ENCODE results near the gene OBSCN.

The OBSCN gene

GRCh38 chr1:228351850-228352249 is 144.0 kb downstream of the OBSCN start:
- FAIRE-seq (no peak), DNase-seq (ENCODE audit: insufficient read length, low spot score) (no peak)
- TF ChIP-seq TAF1 (IDR thresholded peaks at IDR 0.05; ENCODE audit: low read depth, low read length) (no peak), SPI1 (IDR thresholded peaks at IDR 0.05; ENCODE audit: low read depth, low read length) (no peak), POLR2A (IDR thresholded peaks at IDR 0.05; ENCODE audit: low read depth, low read length) (no peak), POLR2AphosphoS5 (IDR thresholded peaks at IDR 0.05; ENCODE audit: low read depth, low read length) (no peak), PAX5 (IDR thresholded peaks at IDR 0.05; ENCODE audit: insufficient read depth, low read length, severe bottlenecking) (no peak), POU2F2 (IDR thresholded peaks at IDR 0.05; ENCODE audit: low read depth, low read length) (no peak)

DNA sequence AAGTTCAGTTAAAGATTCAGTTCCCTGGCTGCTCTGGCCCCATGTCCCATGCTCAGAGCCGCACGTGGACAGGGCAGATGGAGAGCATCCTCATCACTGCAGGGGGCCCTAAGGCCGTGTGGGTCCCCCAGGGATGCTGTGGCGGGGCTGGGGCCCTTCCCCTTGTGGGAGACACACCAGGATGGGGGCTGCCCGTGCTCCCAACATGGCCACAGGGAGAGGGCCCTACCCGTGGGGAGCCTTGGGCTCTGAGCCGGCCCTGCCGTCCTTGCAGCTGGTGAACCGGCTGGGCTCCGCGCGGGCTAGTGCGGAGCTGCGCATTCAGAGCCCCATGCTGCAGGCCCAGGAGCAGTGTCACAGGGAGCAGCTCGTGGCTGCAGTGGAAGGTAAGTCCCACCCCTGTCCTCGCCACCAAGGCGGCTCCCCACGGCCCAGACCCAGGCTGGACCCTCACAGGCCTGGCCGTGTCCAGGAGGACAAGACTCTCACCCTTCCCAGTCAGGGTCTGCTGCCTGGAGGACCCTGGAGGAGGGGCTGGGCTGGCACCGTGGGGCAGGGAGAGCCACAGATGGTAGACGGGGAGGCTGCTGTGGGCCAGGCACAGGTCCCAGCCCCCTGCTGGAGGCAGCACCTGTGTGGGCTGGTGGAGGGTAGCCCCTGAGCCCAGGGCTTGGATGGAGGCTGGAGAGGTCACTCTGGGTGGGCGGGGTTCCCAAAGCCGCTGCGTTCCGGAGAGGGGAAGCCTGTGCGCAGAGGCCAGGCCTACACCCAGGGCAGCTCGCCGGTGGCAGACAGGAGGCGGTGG is 145.0 kb downstream of the OBSCN start:
- FAIRE-seq (no peak), DNase-seq (ENCODE audit: insufficient read length, low spot score) (no peak)
- no peak for TF ChIP-seq TAF1 (IDR thresholded peaks at IDR 0.05; ENCODE audit: low read depth, low read length)
- TF ChIP-seq SPI1 (IDR thresholded peaks at IDR 0.05; ENCODE audit: low read depth, low read length), result no peak
- TF ChIP-seq POU2F2 (IDR thresholded peaks at IDR 0.05; ENCODE audit: low read depth, low read length), result no peak
- TF ChIP-seq POLR2AphosphoS5 (IDR thresholded peaks at IDR 0.05; ENCODE audit: low read depth, low read length), result no peak
- TF ChIP-seq PAX5 (IDR thresholded peaks at IDR 0.05; ENCODE audit: insufficient read depth, low read length, severe bottlenecking), result no peak
- no peak for TF ChIP-seq POLR2A (IDR thresholded peaks at IDR 0.05; ENCODE audit: low read depth, low read length)

- FAIRE-seq (no peak), DNase-seq (ENCODE audit: insufficient read length, low spot score) (no peak)
- TF ChIP-seq SPI1 (IDR thresholded peaks at IDR 0.05; ENCODE audit: low read depth, low read length), result no peak
- no peak for TF ChIP-seq POU2F2 (IDR thresholded peaks at IDR 0.05; ENCODE audit: low read depth, low read length)
- no peak for TF ChIP-seq PAX5 (IDR thresholded peaks at IDR 0.05; ENCODE audit: insufficient read depth, low read length, severe bottlenecking)
- TF ChIP-seq POLR2A (IDR thresholded peaks at IDR 0.05; ENCODE audit: low read depth, low read length), result no peak
- no peak for TF ChIP-seq TAF1 (IDR thresholded peaks at IDR 0.05; ENCODE audit: low read depth, low read length)
- no peak for TF ChIP-seq POLR2AphosphoS5 (IDR thresholded peaks at IDR 0.05; ENCODE audit: low read depth, low read length)
These were observed 145.9 kb downstream of the OBSCN start for GRCh38 chr1:228353601-228354371.

GRCh38 chr1:228354390-228355320 is 146.8 kb downstream of the OBSCN start:
- no peak for FAIRE-seq
- TF ChIP-seq SPI1 (IDR thresholded peaks at IDR 0.05; ENCODE audit: low read depth, low read length), result no peak
- TF ChIP-seq POLR2A (IDR thresholded peaks at IDR 0.05; ENCODE audit: low read depth, low read length), result no peak
- no peak for TF ChIP-seq TAF1 (IDR thresholded peaks at IDR 0.05; ENCODE audit: low read depth, low read length)
- no peak for TF ChIP-seq POLR2AphosphoS5 (IDR thresholded peaks at IDR 0.05; ENCODE audit: low read depth, low read length)
- TF ChIP-seq POU2F2 (IDR thresholded peaks at IDR 0.05; ENCODE audit: low read depth, low read length), result no peak
- TF ChIP-seq PAX5 (IDR thresholded peaks at IDR 0.05; ENCODE audit: insufficient read depth, low read length, severe bottlenecking), result no peak
- no peak for DNase-seq (ENCODE audit: insufficient read length, low spot score)

- no peak for TF ChIP-seq SPI1 (IDR thresholded peaks at IDR 0.05; ENCODE audit: low read depth, low read length)
- no peak for TF ChIP-seq POU2F2 (IDR thresholded peaks at IDR 0.05; ENCODE audit: low read depth, low read length)
- TF ChIP-seq PAX5 (IDR thresholded peaks at IDR 0.05; ENCODE audit: insufficient read depth, low read length, severe bottlenecking), result no peak
- FAIRE-seq (no peak), DNase-seq (ENCODE audit: insufficient read length, low spot score) (no peak)
These were observed 149.2 kb downstream of the OBSCN start for GRCh38 chr1:228356897-228357680.

- no peak for TF ChIP-seq SPI1 (IDR thresholded peaks at IDR 0.05; ENCODE audit: low read depth, low read length)
- no peak for TF ChIP-seq POLR2AphosphoS5 (IDR thresholded peaks at IDR 0.05; ENCODE audit: low read depth, low read length)
- no peak for TF ChIP-seq POU2F2 (IDR thresholded peaks at IDR 0.05; ENCODE audit: low read depth, low read length)
- FAIRE-seq (no peak), DNase-seq (ENCODE audit: insufficient read length, low spot score) (no peak)
These were observed 150.4 kb downstream of the OBSCN start for GRCh38 chr1:228358039-228358763.

DNA sequence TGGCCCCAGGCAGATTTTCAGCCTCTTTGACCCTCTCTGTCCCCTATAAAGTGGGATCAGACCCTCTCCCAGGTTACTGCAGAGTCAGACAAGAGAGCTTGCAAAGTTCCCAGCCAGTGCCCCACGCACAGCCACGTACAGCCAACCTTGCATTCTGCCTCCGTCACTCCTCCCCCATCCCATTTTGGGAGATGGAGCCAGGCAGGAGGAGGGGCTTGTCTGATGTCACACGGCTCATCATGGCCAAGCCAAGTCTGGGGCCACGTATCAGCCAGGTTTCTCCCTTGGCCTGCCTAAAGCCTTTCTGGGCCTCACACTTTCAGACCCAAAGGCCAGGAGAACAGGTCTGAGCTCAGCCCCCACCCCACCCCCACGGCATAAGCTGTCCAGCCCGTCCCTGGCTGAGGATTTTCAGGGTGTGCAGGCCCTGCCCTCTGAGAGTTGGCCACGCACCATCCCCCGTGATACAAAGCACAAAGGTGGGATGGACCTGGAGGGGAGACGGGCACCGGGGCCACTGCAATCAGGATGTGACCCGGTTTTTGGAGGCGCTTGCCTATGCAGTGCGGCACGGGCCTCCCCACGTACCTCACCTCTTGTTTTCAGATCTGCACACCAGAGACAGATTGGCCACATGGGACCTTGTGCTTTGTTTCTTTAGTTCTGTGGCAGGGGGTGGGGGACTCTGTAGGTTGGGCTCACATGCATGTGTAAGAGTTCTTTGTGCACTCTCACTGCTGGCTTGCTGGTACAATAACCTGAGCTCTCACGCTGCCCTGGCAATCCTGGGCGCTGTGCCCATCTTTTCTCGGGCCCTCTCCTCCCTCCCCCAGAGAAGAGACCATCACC is 151.1 kb downstream of the OBSCN start:
- no peak for FAIRE-seq
- DNase-seq (ENCODE audit: insufficient read length, low spot score), result no peak
- TF ChIP-seq PAX5 (IDR thresholded peaks at IDR 0.05; ENCODE audit: insufficient read depth, low read length, severe bottlenecking) (no peak), POLR2A (IDR thresholded peaks at IDR 0.05; ENCODE audit: low read depth, low read length) (no peak), POU2F2 (IDR thresholded peaks at IDR 0.05; ENCODE audit: low read depth, low read length) (no peak), SPI1 (IDR thresholded peaks at IDR 0.05; ENCODE audit: low read depth, low read length) (no peak)

Data from GM12891 (cell line).